Activated T-helper 17 cell treated with anti-CD3 and anti-CD28 coated beads, Interleukin-2, amount 50 U/mL, for 72 hours (primary cell): ENCODE data around the gene FXR1. TPM values are rescaled to one million over a fixed set of nuclear protein-coding genes. Genes with fewer than 3 reads are reported as not detected.
"Not testable (repeated sequence)": the region's sequence is repeated elsewhere in the genome, so short reads cannot be mapped to it uniquely, and the experiment has no call there.

ENCODE experiments used
- ATAC-seq: fragments of 150-1000 bp; cut with Tn5 transposase; replicated peaks from 2 replicates; pipeline ENCODE4 v1.10.0; 2021; ENCODE audit warnings: mild to moderate bottlenecking, moderate library complexity
- H3K27ac Mint-ChIP-seq: one replicate; pipeline ENCODE4 v1.8.0; 2022; ENCODE audit warnings: mixed read lengths
- H3K27me3 Mint-ChIP-seq: one replicate; pipeline ENCODE4 v1.8.0; 2022; ENCODE audit warnings: mixed read lengths
- H3K36me3 Mint-ChIP-seq: one replicate; pipeline ENCODE4 v1.8.0; 2022; ENCODE audit warnings: low read depth, mild to moderate bottlenecking, mixed read lengths
- H3K4me1 Mint-ChIP-seq: one replicate; pipeline ENCODE4 v1.8.0; 2022; ENCODE audit warnings: mixed read lengths
- H3K4me3 Mint-ChIP-seq: one replicate; pipeline ENCODE4 v1.8.0; 2022; ENCODE audit warnings: mild to moderate bottlenecking, mixed read lengths
- H3K9me3 Mint-ChIP-seq: one replicate; pipeline ENCODE4 v1.8.0; 2022; ENCODE audit warnings: mixed read lengths
- total RNA-seq, 2 donors: library from RNA; stranded (reverse); gene quantifications; one replicate each; pipeline ENCODE4 v1.2.3, GENCODE V29; 2022

Gene FXR1
- total RNA-seq, 2 donors from 2014 or later, result 130 to 205 TPM

DNA sequence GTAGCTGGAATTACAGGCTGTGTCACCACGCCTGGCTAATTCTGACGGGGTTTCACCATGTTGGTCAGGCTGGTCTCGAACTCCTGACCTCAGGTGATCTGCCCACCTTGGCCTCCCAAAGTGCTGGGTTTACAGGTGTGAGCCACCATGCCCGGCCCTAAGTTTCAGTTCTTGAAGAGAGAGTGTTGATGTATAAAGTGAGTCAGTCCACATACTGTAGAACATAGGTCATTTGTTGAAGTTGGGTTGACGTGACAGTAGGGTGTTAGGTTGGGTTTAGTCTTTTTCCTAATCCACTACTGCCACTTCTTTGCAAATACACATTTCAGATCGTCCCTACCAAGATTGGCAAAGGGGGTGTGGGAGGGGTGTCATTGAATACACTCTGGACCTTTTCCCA is 61.8 kb downstream of the FXR1 start:
- H3K27me3 Mint-ChIP-seq, result no peaks in the 10 kb centered on the region
- H3K36me3 Mint-ChIP-seq, result peaks cover 88% of the 10 kb centered on the region
- H3K4me1 Mint-ChIP-seq, result no peaks in the 10 kb centered on the region
- ATAC-seq, result peak; percentile 46
- no peaks in the 10 kb centered on the region for H3K9me3 Mint-ChIP-seq
- H3K27ac Mint-ChIP-seq, result no peak overlapping the region
- no peak overlapping the region for H3K4me3 Mint-ChIP-seq

DNA sequence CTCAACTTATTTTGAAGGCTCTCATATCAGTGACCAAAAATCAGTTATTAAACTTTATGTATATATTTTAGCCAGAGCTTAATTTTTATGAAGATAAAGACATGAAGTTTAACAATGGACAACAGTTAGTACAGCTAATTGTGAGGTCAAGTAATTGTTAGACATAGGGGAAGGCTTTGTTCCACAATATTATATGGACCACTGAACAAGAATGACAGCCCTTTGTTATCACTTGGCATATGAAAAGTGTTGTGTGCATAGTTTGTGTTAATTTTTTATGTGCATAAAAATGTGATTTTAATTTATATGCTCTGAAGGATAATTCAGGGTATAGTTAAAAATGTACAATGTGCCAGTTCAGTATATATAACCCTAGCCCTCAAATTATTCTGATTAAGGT is 65.0 kb downstream of the FXR1 start:
- Mint-ChIP-seq H3K27me3 (no peaks in the 10 kb centered on the region), H3K4me3 (no peak overlapping the region), H3K27ac (no peak overlapping the region), H3K4me1 (no peaks in the 10 kb centered on the region), H3K36me3 (peaks cover 85% of the 10 kb centered on the region), H3K9me3 (no peaks in the 10 kb centered on the region)
- no peak for ATAC-seq

DNA sequence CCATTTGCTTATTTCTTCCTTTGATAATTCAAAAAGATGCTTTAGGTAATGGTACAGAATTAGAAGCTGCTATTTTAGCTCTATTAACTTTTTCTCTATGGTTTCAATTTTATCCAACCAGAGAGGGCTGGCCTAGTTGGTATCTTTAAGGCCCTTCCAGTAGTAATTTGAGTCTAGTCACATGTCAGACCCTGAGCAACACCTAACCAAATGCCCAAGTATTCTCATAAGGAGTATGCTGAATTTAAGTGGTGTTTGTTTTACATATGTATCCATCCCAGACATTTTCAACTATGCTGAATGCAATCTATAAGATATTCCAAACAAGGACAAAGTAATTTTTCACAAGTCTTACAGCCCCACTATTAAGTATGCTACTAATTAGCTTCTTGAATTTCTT is 67.5 kb downstream of the FXR1 start:
- H3K9me3 Mint-ChIP-seq, result no peaks in the 10 kb centered on the region
- no peak for ATAC-seq
- no peak overlapping the region for H3K27ac Mint-ChIP-seq
- no peak overlapping the region for H3K4me3 Mint-ChIP-seq
- H3K27me3 Mint-ChIP-seq, result no peaks in the 10 kb centered on the region
- no peaks in the 10 kb centered on the region for H3K4me1 Mint-ChIP-seq
- H3K36me3 Mint-ChIP-seq, result peaks cover 88% of the 10 kb centered on the region

GRCh38 chr3:180980611-180981010 is 68.1 kb downstream of the FXR1 start:
- Mint-ChIP-seq H3K4me1 (no peaks in the 10 kb centered on the region), H3K27me3 (no peaks in the 10 kb centered on the region), H3K4me3 (no peak overlapping the region), H3K36me3 (peaks cover 88% of the 10 kb centered on the region), H3K9me3 (no peaks in the 10 kb centered on the region), H3K27ac (peak overlapping the region; percentile 46)
- peak; percentile 74 for ATAC-seq

GRCh38 chr3:180981912-180982311 is 69.4 kb downstream of the FXR1 start:
- Mint-ChIP-seq H3K36me3 (peaks cover 88% of the 10 kb centered on the region), H3K4me1 (peaks cover 4% of the 10 kb centered on the region), H3K27me3 (no peaks in the 10 kb centered on the region), H3K9me3 (no peaks in the 10 kb centered on the region), H3K27ac (no peak overlapping the region), H3K4me3 (no peak overlapping the region)
- no peak for ATAC-seq

GRCh38 chr3:180983136-180983535 is 70.7 kb downstream of the FXR1 start:
- Mint-ChIP-seq H3K27me3 (no peaks in the 10 kb centered on the region), H3K4me1 (peaks cover 9% of the 10 kb centered on the region), H3K36me3 (peaks cover 88% of the 10 kb centered on the region), H3K27ac (peak overlapping the region; percentile 69), H3K9me3 (no peaks in the 10 kb centered on the region), H3K4me3 (no peak overlapping the region)
- ATAC-seq, result no peak

DNA sequence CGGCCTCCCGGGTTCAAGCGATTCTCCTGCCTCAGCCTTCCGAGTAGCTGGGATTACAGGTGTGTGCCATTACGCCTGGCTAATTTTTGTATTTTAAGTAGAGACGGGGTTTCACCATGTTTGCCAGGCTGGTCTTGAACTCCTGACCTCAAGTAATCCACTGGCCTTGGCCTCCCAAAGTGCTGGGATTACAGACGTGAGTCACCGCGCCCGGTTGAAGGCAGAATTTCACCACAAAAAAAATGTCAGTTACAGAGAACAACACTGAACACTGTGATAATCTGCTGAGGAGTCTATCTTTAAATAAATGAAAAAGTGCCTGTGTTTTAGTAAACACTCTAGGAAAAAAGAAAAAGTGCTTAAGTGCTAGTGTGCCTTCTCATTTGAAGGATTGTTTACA is 73.9 kb downstream of the FXR1 start:
- not testable (repeated sequence) for H3K27me3 Mint-ChIP-seq, H3K4me3 Mint-ChIP-seq, H3K9me3 Mint-ChIP-seq, H3K4me1 Mint-ChIP-seq, ATAC-seq
- peaks cover 70% of the 10 kb centered on the region for H3K36me3 Mint-ChIP-seq
- H3K27ac Mint-ChIP-seq, result peak overlapping the region; percentile 61

DNA sequence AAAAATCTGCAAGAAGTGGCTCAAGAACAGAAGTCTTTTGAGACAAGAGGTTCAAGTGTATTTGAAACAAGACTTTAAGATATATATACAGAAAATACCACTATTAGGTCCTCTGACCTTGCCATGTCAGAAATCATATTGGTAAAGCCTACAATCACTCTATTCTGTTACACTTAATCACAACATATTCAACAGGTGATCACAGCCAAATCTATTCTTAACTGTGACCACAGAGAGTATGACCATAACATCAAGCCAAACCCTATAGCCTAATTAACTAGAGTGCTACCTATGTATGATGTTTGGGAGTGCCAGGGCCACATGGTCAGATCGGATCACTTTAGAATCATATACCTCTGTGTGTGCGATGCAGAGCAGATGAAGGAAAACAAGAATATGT is 74.9 kb downstream of the FXR1 start:
- ATAC-seq, result no peak
- Mint-ChIP-seq H3K27ac (peak overlapping the region; percentile 61), H3K9me3 (no peaks in the 10 kb centered on the region), H3K4me1 (peaks cover 9% of the 10 kb centered on the region), H3K36me3 (peaks cover 60% of the 10 kb centered on the region), H3K4me3 (peak overlapping the region; percentile 95), H3K27me3 (no peaks in the 10 kb centered on the region)

DNA sequence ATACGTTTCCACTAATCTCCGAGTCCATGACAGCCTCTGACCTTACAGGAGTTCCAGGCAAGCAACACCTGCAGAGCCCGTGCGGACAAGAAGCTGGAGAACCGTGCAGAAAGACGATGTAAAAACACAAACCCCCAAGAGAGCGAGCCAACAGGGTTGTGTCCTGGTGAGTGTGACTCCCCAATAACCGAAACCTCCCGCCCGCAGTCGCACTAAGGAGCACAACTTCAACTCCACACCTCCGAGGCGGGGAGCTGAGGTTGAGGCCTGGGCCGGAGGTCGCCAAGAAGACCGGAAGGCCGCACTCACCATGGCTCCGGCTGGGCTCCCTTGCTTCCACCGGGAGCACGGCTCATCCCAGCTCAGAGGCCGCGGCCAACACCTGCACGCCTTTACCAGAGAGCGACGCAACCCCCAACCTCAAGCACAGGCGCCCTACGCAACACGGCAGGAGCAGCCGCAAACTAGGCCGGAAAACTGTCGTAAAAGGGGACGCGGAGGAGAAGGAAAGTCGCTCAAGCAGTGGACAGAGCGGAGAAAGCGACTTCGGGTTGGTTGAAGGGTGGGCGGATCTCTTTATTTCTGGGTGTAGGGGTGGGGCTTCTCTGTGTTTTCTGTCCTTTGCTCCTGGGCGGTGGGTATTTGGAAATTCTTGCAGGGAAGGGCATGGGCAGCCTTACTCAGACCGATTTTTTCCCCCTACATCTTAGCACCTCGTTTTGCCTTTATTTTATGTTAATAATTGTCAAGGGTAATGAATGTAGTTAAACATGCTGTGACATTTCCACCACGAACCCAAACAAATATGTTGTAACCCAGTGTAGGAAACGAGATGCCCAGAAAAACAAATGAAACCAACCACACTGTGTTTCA is 77.1 kb downstream of the FXR1 start, which contains the start of gene DNAJC19:
DNAJC19 (minus strand) TSS at position 446 of the 873 bp plus-strand sequence; CDS start at position 312, 134 bp downstream.
- H3K4me1 Mint-ChIP-seq, result peaks cover 9% of the 10 kb centered on the region
- peak; percentile 93 for ATAC-seq
- H3K27ac Mint-ChIP-seq, result peak within 1 kb of the TSS; percentile 98
- peak within 1 kb of the TSS; percentile 95 for H3K4me3 Mint-ChIP-seq
- peaks cover 6% of the 10 kb centered on the region for H3K27me3 Mint-ChIP-seq
- peaks cover 43% of the 10 kb centered on the region for H3K36me3 Mint-ChIP-seq
- H3K9me3 Mint-ChIP-seq, result no peaks in the 10 kb centered on the region

DNA sequence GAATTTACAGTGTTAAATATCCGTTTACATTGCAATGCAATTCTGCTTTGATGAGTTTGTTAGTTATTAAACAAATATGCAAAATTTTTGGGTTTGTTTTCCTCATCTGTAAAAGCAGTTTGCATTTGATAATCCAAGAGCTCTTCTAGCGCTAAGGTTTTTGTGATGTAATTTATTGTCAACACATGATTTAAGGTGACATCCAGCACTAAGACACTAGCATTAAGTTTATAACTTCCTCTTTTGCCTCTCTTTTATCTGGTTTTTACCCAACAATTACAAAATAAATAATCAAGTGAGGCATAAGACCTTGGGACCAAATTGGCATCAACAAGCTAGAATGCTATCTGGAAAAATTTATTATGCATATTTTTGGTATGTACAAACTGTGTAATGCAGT is 78.0 kb downstream of the FXR1 start:
- Mint-ChIP-seq H3K9me3 (no peaks in the 10 kb centered on the region), H3K27ac (no peak overlapping the region), H3K4me1 (peaks cover 9% of the 10 kb centered on the region), H3K27me3 (peaks cover 6% of the 10 kb centered on the region), H3K36me3 (peaks cover 33% of the 10 kb centered on the region), H3K4me3 (peak overlapping the region; percentile 95)
- no peak for ATAC-seq

DNA sequence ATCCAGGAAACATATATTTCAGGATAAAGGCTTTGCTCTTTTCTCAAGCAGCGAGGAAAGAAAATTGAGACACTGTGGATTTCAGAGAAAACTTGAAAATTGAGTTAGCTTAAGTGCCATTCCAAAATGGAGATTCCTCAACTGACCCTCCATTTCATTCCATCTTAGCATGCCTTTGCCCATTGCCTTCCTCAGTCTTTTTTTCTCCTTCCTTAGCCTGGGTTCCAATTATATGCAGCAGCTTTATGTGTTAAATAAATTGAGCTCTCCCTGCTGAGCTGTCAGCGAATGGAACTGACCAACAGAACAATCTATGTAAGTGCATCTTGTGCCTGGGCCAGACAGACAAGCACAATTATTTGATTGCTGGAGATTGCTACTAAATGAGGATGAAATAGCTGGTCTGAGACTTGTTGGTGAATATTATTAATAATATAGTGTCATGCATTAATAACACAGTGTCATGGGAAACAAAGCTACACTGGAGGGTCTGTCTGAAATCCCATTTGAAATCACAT is 84.0 kb downstream of the FXR1 start:
- Mint-ChIP-seq H3K4me1 (no peaks in the 10 kb centered on the region), H3K9me3 (peaks cover 7% of the 10 kb centered on the region), H3K27ac (no peak overlapping the region), H3K36me3 (peaks cover 5% of the 10 kb centered on the region), H3K27me3 (peaks cover 8% of the 10 kb centered on the region), H3K4me3 (no peak overlapping the region)
- ATAC-seq, result no peak

- not testable (repeated sequence) for H3K4me3 Mint-ChIP-seq, ATAC-seq, H3K27ac Mint-ChIP-seq, H3K4me1 Mint-ChIP-seq, H3K27me3 Mint-ChIP-seq, H3K36me3 Mint-ChIP-seq
- H3K9me3 Mint-ChIP-seq, result peaks cover 18% of the 10 kb centered on the region
These were observed 89.9 kb downstream of the FXR1 start for GRCh38 chr3:181002331-181002730.

DNA sequence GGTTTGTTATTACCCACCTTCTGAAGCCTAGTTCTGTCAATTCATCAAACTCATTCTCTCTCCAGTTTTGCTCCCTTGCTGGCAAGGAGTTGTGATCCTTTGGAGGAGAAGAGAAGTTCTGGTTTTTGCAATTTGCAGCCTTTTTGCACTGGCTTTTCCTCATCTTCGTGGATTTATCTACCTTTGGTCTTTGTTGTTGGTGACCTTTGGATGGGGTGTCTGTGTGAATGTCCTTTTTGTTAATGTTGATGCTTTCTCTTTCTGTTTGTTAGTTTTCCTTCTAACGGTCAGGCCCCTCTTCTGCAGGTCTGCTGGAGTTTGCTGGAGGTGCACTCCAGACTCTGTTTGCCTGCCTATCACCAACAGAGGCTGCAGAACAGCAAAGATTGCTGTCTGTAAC is 91.0 kb downstream of the FXR1 start:
- peaks cover 18% of the 10 kb centered on the region for H3K9me3 Mint-ChIP-seq
- H3K36me3 Mint-ChIP-seq, H3K4me3 Mint-ChIP-seq, H3K4me1 Mint-ChIP-seq, H3K27ac Mint-ChIP-seq, ATAC-seq: not testable (repeated sequence)
- peaks cover 12% of the 10 kb centered on the region for H3K27me3 Mint-ChIP-seq

DNA sequence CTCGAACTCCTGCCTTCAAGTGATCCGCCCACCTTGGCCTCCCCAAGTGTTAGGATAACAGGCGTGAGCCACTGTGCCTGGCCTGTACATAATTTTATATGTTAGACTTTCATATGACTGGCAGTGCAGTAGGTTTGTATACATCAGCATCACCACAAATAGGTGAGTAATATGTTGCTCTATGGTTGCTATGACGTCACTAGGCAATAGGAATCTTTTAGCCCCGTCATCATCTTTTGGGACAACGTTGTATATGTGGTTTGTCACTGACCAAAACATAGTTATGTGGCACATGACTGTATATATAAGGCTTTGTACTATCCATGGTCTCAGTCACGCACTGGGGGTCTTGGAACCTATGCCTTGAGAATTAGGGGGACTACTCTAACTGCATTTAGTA is 94.1 kb downstream of the FXR1 start:
- Mint-ChIP-seq H3K4me1 (peaks cover 12% of the 10 kb centered on the region), H3K9me3 (peaks cover 10% of the 10 kb centered on the region), H3K27me3 (peaks cover 9% of the 10 kb centered on the region), H3K36me3 (peaks cover 1% of the 10 kb centered on the region), H3K27ac (no peak overlapping the region), H3K4me3 (no peak overlapping the region)
- ATAC-seq, result peak; percentile 12

DNA sequence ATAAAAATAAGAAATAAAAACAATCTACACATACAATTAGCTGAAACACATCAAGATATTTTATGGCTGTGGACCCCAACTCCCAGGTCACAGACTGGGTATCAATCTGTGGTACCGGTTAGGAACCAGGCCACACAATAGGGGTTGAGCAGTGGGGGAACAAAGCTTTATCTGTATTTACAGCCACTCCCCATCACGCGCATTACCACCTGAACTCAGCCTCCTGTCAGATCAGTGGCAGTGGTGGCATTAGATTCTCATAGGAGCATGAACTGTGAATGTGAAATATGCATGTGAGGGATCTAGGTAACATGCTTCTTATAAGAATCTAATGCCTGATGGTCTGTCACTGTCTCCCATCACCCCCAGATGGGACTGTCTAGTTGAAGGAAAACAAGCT is 94.8 kb downstream of the FXR1 start:
- no peak for ATAC-seq
- Mint-ChIP-seq H3K9me3 (peaks cover 7% of the 10 kb centered on the region), H3K27me3 (peaks cover 7% of the 10 kb centered on the region), H3K27ac (no peak overlapping the region), H3K36me3 (no peaks in the 10 kb centered on the region), H3K4me1 (peaks cover 12% of the 10 kb centered on the region), H3K4me3 (no peak overlapping the region)
